MM.1S (cell line): Measurements from ENCODE around the gene PDZD8.
"Not testable (repeated sequence)": the region's sequence is repeated elsewhere in the genome, so short reads cannot be mapped to it uniquely, and the experiment has no call there.

Source experiments
- DNase-seq: peaks from one replicate; pipeline ENCODE4 v3.0.0-alpha.2; 2015
- H2AFZ ChIP-seq: fragments of 300-600 bp; sonication (generic); 2 replicates; pipeline ENCODE4 v1.6.0; 2016; ENCODE audit warnings: antibody characterized with exemption, low read length
- H3F3A ChIP-seq: fragments of 300-600 bp; sonication (generic); 2 replicates; pipeline ENCODE4 v1.6.1; 2016; ENCODE audit warnings: mild to moderate bottlenecking, antibody characterized with exemption, low read length, moderate library complexity, mixed read lengths; ENCODE audit not compliant: insufficient read depth
- H3K27ac ChIP-seq: fragments of 300-600 bp; sonication (generic); 2 replicates; pipeline ENCODE4 v1.5.1; 2016; ENCODE audit warnings: mild to moderate bottlenecking, low read length
- H3K27me3 ChIP-seq: fragments of 300-600 bp; sonication (generic); replicated peaks from 2 replicates; pipeline ENCODE4 v1.6.0; 2016; ENCODE audit warnings: low read length; ENCODE audit not compliant: insufficient read depth
- H3K36me3 ChIP-seq: fragments of 300-600 bp; sonication (generic); replicated peaks from 2 replicates; pipeline ENCODE4 v1.6.1; 2016; ENCODE audit warnings: mild to moderate bottlenecking, low read length, mixed read lengths; ENCODE audit not compliant: insufficient read depth
- H3K4me1 ChIP-seq: fragments of 300-600 bp; sonication (generic); 2 replicates; pipeline ENCODE4 v1.6.1; 2016; ENCODE audit warnings: low read length, mixed read lengths
- H3K4me2 ChIP-seq: fragments of 300-600 bp; sonication (generic); 2 replicates; pipeline ENCODE4 v1.6.0; 2016; ENCODE audit warnings: low read depth, low read length
- H3K4me3 ChIP-seq: fragments of 300-600 bp; sonication (generic); 2 replicates; pipeline ENCODE4 v1.5.1; 2016; ENCODE audit warnings: low read length, mixed read lengths
- H3K79me2 ChIP-seq: fragments of 300-600 bp; sonication (generic); 2 replicates; pipeline ENCODE4 v1.6.1; 2016; ENCODE audit warnings: mixed run types, low read length, mixed read lengths
- H3K9ac ChIP-seq: fragments of 300-600 bp; sonication (generic); 2 replicates; pipeline ENCODE4 v1.6.1; 2016; ENCODE audit warnings: low read length, mixed read lengths
- H3K9me2 ChIP-seq: fragments of 300-600 bp; sonication (generic); replicated peaks from 2 replicates; pipeline ENCODE4 v1.6.1; 2016; ENCODE audit warnings: mild to moderate bottlenecking, low read length, mixed read lengths; ENCODE audit not compliant: insufficient read depth
- H3K9me3 ChIP-seq: fragments of 300-600 bp; sonication (generic); replicated peaks from 2 replicates; pipeline ENCODE4 v1.6.1; 2016; ENCODE audit warnings: mild to moderate bottlenecking, low read length, mixed read lengths; ENCODE audit not compliant: insufficient read depth
- H4K20me1 ChIP-seq: fragments of 300-600 bp; sonication (generic); 2 replicates; pipeline ENCODE4 v1.6.1; 2016; ENCODE audit warnings: mild to moderate bottlenecking, low read length, moderate library complexity, mixed read lengths; ENCODE audit not compliant: insufficient read depth
- CTCF ChIP-seq: fragments of 300-600 bp; sonication (generic); IDR thresholded peaks from 2 replicates; pipeline ENCODE4 v1.5.1; 2016; ENCODE audit warnings: antibody characterized with exemption, low read length, mixed read lengths
- EZH2 ChIP-seq: fragments of 300-600 bp; sonication (generic); optimal IDR thresholded peaks from 2 replicates; pipeline ENCODE3; 2017; ENCODE audit warnings: low read depth, mild to moderate bottlenecking, antibody characterized with exemption, low read length, mixed read lengths
- EZH2phosphoT487 ChIP-seq: fragments of 300-600 bp; sonication (generic); IDR thresholded peaks from 2 replicates; pipeline ENCODE4 v1.6.1; 2018; ENCODE audit warnings: antibody characterized with exemption, low read length

Gene PDZD8

GRCh38 chr10:117311261-117311660 lies 64.0 kb downstream of the PDZD8 start:
- Histone ChIP-seq H3K36me3 (no peaks in the 10 kb centered on the region), H3K27me3 (no peaks in the 10 kb centered on the region), H2AFZ (no peak overlapping the region), H3K9me2 (no peaks in the 10 kb centered on the region), H3K27ac (no peak overlapping the region), H3K9ac (no peak overlapping the region), H3K4me2 (no peak overlapping the region), H3F3A (no peaks in the 10 kb centered on the region), H3K79me2 (no peaks in the 10 kb centered on the region), H3K9me3 (no peaks in the 10 kb centered on the region), H3K4me1 (no peaks in the 10 kb centered on the region), H4K20me1 (no peaks in the 10 kb centered on the region), H3K4me3 (no peak overlapping the region)
- DNase-seq: no peak
- no peak for TF ChIP-seq EZH2phosphoT487
- no peak for TF ChIP-seq CTCF
- no peak for TF ChIP-seq EZH2

DNA sequence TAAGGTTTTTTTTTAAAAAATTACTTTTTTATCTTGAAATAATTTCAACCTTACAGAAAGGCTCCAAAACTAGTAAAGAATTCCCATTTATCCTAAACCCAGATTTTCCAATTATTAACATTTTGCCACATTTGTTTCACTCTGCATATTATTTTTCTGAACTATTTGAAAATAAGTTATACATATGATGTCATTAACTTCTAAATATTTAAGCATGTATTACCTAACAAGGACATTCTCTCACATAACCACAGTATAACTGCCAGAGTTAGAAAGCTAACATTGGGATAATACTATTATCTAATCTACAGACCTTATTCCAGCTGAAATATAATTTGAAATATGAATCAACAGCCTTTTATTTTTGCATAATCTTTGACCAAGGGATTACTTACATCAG lies 68.6 kb downstream of the PDZD8 start:
- H3K9me2 ChIP-seq: no peaks in the 10 kb centered on the region
- H3K9ac ChIP-seq: no peak overlapping the region
- no peaks in the 10 kb centered on the region for H3K4me1 ChIP-seq
- H3K4me2 ChIP-seq: no peak overlapping the region
- H3K36me3 ChIP-seq: no peaks in the 10 kb centered on the region
- TF ChIP-seq CTCF (no peak), EZH2phosphoT487 (no peak), EZH2 (no peak)
- no peaks in the 10 kb centered on the region for H3F3A ChIP-seq
- H2AFZ ChIP-seq: no peak overlapping the region
- H4K20me1 ChIP-seq: no peaks in the 10 kb centered on the region
- H3K27ac ChIP-seq: no peak overlapping the region
- H3K9me3 ChIP-seq: no peaks in the 10 kb centered on the region
- H3K4me3 ChIP-seq: no peak overlapping the region
- no peak for DNase-seq
- H3K79me2 ChIP-seq: no peaks in the 10 kb centered on the region
- H3K27me3 ChIP-seq: no peaks in the 10 kb centered on the region

DNA sequence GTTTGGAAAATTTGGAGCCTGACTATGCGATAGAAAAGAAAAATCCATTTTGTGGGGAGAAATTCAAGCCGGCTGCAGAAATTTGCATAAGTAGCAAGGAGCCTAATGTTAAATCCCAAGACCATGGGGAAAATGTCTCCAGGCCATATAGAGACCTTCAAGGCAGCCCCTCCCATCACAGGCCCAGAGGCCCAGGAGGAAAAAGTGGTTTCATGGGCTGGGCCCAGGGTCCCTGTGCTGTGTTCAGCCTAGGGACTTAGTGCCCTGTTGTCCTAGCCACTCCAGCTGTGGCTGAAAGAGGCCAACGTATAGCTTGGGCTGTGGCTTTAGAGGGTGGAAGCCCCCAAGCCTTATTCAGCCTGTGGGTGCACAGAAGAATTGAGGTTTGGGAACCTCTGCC lies 71.8 kb downstream of the PDZD8 start:
- not testable (repeated sequence) for H3K9ac ChIP-seq, H3F3A ChIP-seq, H3K4me3 ChIP-seq, H3K79me2 ChIP-seq, H2AFZ ChIP-seq, H3K36me3 ChIP-seq, H3K4me1 ChIP-seq, H3K27me3 ChIP-seq, H4K20me1 ChIP-seq, H3K4me2 ChIP-seq, H3K9me2 ChIP-seq, DNase-seq, H3K27ac ChIP-seq, H3K9me3 ChIP-seq

GRCh38 chr10:117300671-117301070 lies 74.6 kb downstream of the PDZD8 start:
- TF ChIP-seq CTCF (no peak), EZH2 (no peak), EZH2phosphoT487 (no peak)
- Histone ChIP-seq H3K9me3 (no peaks in the 10 kb centered on the region), H3K4me1 (no peaks in the 10 kb centered on the region), H3K4me2 (no peak overlapping the region), H3K27ac (no peak overlapping the region), H3F3A (no peaks in the 10 kb centered on the region), H3K9me2 (no peaks in the 10 kb centered on the region), H3K9ac (no peak overlapping the region), H3K79me2 (no peaks in the 10 kb centered on the region), H2AFZ (no peak overlapping the region), H4K20me1 (no peaks in the 10 kb centered on the region), H3K27me3 (no peaks in the 10 kb centered on the region), H3K36me3 (no peaks in the 10 kb centered on the region), H3K4me3 (no peak overlapping the region)
- no peak for DNase-seq
